Fibroblast of mammary gland (primary cell): ENCODE measurements around the gene NEU1.
"Not testable (repeated sequence)": the region's sequence is repeated elsewhere in the genome, so short reads cannot be mapped to it uniquely, and the experiment has no call there.

Experiments
- DNase-seq: peaks from one replicate; pipeline ENCODE4 v3.0.0-alpha.2; 2010; ENCODE audit warnings: low read depth
- H3K4me3 ChIP-seq: 2 replicates; pipeline ENCODE4 v1.5.1; 2011; ENCODE audit warnings: low read depth, mild to moderate bottlenecking, low read length, moderate library complexity; ENCODE audit not compliant: control insufficient read depth
- CTCF ChIP-seq: conservative IDR thresholded peaks from 2 replicates; pipeline ENCODE4 v1.5.1; 2011; ENCODE audit warnings: low read depth, low read length, inconsistent platforms; ENCODE audit not compliant: control insufficient read depth, insufficient read depth

The NEU1 gene

GRCh38 chr6:31850765-31851484 lies 11.7 kb downstream of the NEU1 start:
- no peak overlapping the region for H3K4me3 ChIP-seq
- no peak for TF ChIP-seq CTCF
- no peak for DNase-seq

DNA sequence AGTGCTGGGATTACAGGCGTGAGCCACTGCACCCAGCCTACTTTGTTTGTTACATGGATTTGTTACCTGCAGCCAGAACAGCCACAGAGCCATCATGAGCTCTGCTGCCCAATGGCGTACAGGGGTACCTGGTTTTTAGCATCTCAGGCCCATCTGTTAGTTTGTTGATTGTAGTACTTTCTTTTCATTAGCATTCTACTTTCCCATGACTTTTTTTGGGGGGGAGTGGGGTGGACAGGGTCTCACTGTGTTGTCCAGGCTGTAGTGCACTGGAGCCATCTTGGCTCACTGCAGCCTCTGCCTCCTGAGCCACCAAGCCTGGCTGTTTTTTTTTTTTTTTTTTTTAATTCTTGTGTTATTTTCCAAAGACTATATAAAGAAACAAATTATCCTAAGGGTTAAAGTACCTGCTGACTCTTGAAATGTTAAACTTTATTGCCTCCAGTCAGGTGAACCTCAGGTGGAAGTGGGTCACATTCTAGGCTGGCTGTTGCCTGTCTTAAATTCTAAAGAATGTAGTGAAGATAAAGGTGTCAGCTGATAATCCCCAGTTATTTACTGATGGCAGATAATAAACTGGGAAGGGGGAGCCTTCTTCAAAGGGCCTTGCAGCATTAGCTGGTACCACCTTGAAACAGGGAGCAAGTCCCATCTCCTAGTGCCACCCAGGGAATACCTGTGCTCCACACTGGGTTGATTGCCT lies 15.2 kb downstream of the NEU1 start:
- no peak for DNase-seq
- TF ChIP-seq CTCF, result no peak
- H3K4me3 ChIP-seq, result no peak overlapping the region

DNA sequence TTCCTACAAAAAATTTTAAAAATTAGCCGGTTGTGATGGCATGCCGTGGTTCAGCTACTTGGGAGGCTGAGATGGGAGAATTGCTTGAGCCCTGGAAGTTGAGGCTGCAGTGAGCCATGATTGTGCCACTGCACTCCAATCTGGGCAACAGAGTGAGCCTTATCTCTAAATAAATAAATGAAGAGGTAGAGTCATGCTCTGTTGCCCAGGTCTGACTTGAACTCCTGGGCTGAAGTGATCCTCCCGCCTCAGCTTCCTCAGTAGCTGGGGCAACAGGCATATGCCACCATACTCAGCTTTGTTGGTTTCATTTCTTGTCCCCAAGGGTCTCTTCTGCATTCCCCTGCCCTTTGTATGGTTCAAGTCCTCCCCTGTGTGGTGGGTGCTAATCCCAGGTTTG lies 18.1 kb downstream of the NEU1 start:
- no peak for DNase-seq
- TF ChIP-seq CTCF, result no peak
- H3K4me3 ChIP-seq, result no peak overlapping the region

- no peak overlapping the region for H3K4me3 ChIP-seq
- no peak for DNase-seq
- TF ChIP-seq CTCF, result no peak
Measured at GRCh38 chr6:31842053-31842452, 20.6 kb downstream of the NEU1 start.

DNA sequence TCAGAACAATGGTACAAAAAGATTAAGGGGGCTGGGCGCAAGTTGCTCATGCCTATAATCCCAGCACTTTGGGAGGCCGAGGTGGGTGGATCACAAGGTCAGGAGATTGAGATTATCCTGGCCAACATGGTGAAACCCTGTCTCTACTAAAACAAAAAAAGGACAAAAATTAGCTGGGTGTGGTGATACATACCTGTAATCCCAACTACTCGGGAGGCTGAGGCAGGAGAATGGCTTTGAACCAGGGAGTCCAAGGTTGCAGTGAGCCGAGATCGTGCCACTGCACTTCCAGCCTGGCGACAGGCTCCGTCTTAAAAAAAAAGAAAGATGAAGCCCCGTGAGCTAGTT lies 22.9 kb downstream of the NEU1 start:
- DNase-seq, H3K4me3 ChIP-seq: not testable (repeated sequence)

DNA sequence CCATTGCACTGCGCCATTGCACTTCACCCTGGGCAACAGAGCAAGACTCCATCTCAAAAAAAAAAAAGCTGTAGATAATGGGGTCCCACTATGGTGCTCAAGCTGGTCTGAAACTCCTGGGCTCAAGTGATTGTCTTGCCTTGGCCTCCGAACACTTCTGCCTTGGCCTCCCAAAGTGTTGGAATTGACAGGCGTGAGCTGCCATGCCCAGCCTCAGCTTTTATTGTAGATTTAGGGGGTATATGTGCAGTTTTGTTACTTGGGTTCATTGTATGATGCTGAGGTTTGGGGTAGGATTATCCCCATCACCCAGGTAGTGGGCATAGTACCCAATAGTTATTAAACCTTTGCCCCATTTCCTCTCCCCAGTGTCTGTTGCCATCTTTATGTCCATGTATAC lies 23.7 kb downstream of the NEU1 start:
- DNase-seq, result no peak
- no peak for TF ChIP-seq CTCF
- peak overlapping the region; percentile 6 for H3K4me3 ChIP-seq

DNA sequence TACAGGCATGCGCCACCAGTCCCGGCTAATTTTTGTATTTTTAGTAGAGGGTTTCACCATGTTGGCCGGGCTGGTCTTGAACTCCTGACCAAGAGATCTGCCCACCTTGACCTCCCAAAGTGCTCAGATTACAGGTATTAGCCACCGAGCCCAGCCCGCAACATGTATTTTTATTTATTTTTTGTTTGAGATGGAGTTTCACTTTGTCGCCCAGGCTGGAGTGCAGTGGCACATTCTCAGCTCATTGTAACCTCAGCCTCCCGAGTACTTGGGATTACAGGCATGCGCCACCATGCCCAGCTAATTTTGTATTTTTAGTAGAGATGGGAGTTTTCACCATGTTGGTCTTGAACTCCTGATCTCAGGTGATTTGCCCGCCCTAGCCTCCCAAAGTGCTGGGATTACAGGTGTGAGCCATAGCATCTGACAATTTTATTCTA lies 24.5 kb downstream of the NEU1 start:
- peak overlapping the region; percentile 92 for H3K4me3 ChIP-seq

More for the DNA sequence above, 24.5 kb downstream of the NEU1 start:
- DNase-seq, result not testable (repeated sequence)
